NCI-H82 (cell line): Measurements from ENCODE around the gene ZMYND8.
"Not testable (repeated sequence)": the region's sequence is repeated elsewhere in the genome, so short reads cannot be mapped to it uniquely, and the experiment has no call there.

Experiments
- DNase-seq: peaks from one replicate; lab custom pipeline; 2025; lab: John Stamatoyannopoulos, UW

Gene ZMYND8

GRCh38 chr20:47225458-47225857, 131.0 kb downstream of the ZMYND8 start:
- no peak for DNase-seq

- DNase-seq: no peak
Observed at GRCh38 chr20:47224857-47225256, 131.6 kb downstream of the ZMYND8 start.

GRCh38 chr20:47224300-47224791, 132.2 kb downstream of the ZMYND8 start:
- no peak for DNase-seq

GRCh38 chr20:47223896-47224295, 132.6 kb downstream of the ZMYND8 start:
- no peak for DNase-seq

GRCh38 chr20:47222468-47223119, 133.9 kb downstream of the ZMYND8 start:
- DNase-seq: no peak

- no peak for DNase-seq
Observed at GRCh38 chr20:47221036-47221625, 135.4 kb downstream of the ZMYND8 start.

GRCh38 chr20:47220161-47220582, 136.3 kb downstream of the ZMYND8 start:
- DNase-seq: peak; percentile 72

GRCh38 chr20:47217482-47218446, 138.7 kb downstream of the ZMYND8 start:
- DNase-seq: no peak

GRCh38 chr20:47216819-47217410, 139.6 kb downstream of the ZMYND8 start:
- DNase-seq: no peak

GRCh38 chr20:47215653-47216397, 140.7 kb downstream of the ZMYND8 start:
- no peak for DNase-seq

- no peak for DNase-seq
Observed at GRCh38 chr20:47213966-47214365, 142.5 kb downstream of the ZMYND8 start.

- DNase-seq: no peak
Observed at GRCh38 chr20:47212606-47213207, 143.8 kb downstream of the ZMYND8 start.

GRCh38 chr20:47211036-47211435, 145.5 kb downstream of the ZMYND8 start:
- no peak for DNase-seq

GRCh38 chr20:47210470-47210869, 146.0 kb downstream of the ZMYND8 start:
- no peak for DNase-seq

GRCh38 chr20:47209982-47210381, 146.5 kb downstream of the ZMYND8 start:
- DNase-seq: no peak

GRCh38 chr20:47208534-47209174, 147.8 kb downstream of the ZMYND8 start:
- no peak for DNase-seq

- no peak for DNase-seq
Observed at GRCh38 chr20:47206962-47207641, 149.4 kb downstream of the ZMYND8 start.

- not testable (repeated sequence) for DNase-seq
Observed at GRCh38 chr20:47206552-47206951, 149.9 kb downstream of the ZMYND8 start.

GRCh38 chr20:47205577-47206123, 150.8 kb downstream of the ZMYND8 start:
- peak; percentile 84 for DNase-seq

- DNase-seq: not testable (repeated sequence)
Observed at GRCh38 chr20:47204850-47205122, 151.7 kb downstream of the ZMYND8 start.
